Astrocyte (in vitro differentiated cells and primary cell): ENCODE data around the gene CTNNA3. TPM values are rescaled to one million over a fixed set of nuclear protein-coding genes. Genes with fewer than 3 reads are reported as not detected.

Source experiments
- DNase-seq: peaks from one replicate; pipeline ENCODE4 v3.0.0-alpha.2; 2010; ENCODE audit warnings: low read depth
- FAIRE-seq: peaks from 2 replicates; lab custom pipeline; 2011; peaks lifted over from hg19 to GRCh38; lab: Jason Lieb, UNC
- H2AFZ ChIP-seq: 2 replicates; pipeline ENCODE4 v1.6.0; 2012; ENCODE audit warnings: low read depth, low read length, inconsistent platforms
- H3K27ac ChIP-seq: 2 replicates; pipeline ENCODE4 v1.5.1; 2011; ENCODE audit warnings: low read depth, low read length, inconsistent platforms
- H3K27me3 ChIP-seq: 2 replicates; pipeline ENCODE4 v1.6.0; 2011; ENCODE audit warnings: low read length, inconsistent platforms; ENCODE audit not compliant: insufficient read depth
- H3K36me3 ChIP-seq: 2 replicates; pipeline ENCODE4 v1.5.1; 2011; ENCODE audit warnings: low read length, inconsistent platforms; ENCODE audit not compliant: insufficient read depth
- H3K4me1 ChIP-seq: 2 replicates; pipeline ENCODE4 v1.5.1; 2011; ENCODE audit warnings: low read length, inconsistent platforms; ENCODE audit not compliant: insufficient read depth
- H3K4me2 ChIP-seq: 2 replicates; pipeline ENCODE4 v1.6.0; 2012; ENCODE audit warnings: low read length, inconsistent platforms
- H3K4me3 ChIP-seq: 2 replicates; pipeline ENCODE4 v1.5.1; 2011; ENCODE audit warnings: low read depth, mild to moderate bottlenecking, low read length, inconsistent platforms; ENCODE audit not compliant: insufficient read depth
- H3K79me2 ChIP-seq: 2 replicates; pipeline ENCODE4 v1.6.0; 2012; ENCODE audit warnings: mild to moderate bottlenecking, low read length, inconsistent platforms; ENCODE audit not compliant: insufficient read depth
- H3K9ac ChIP-seq: 2 replicates; pipeline ENCODE4 v1.6.0; 2012; ENCODE audit warnings: mild to moderate bottlenecking, low read length, inconsistent platforms
- H3K9me3 ChIP-seq: 2 replicates; pipeline ENCODE4 v1.5.1; 2012; ENCODE audit warnings: low read depth, mild to moderate bottlenecking, low read length, inconsistent platforms; ENCODE audit not compliant: insufficient read depth
- H4K20me1 ChIP-seq: 2 replicates; pipeline ENCODE4 v1.6.0; 2012; ENCODE audit warnings: low read length, inconsistent platforms; ENCODE audit not compliant: insufficient read depth
- H3K27ac Mint-ChIP-seq: one replicate; pipeline ENCODE4 v1.8.0; 2021; ENCODE audit warnings: mild to moderate bottlenecking, mixed read lengths; ENCODE audit not compliant: unreplicated experiment
- H3K27me3 Mint-ChIP-seq: one replicate; pipeline ENCODE4 v1.8.0; 2021; ENCODE audit warnings: low read depth, mixed read lengths; ENCODE audit not compliant: unreplicated experiment
- H3K36me3 Mint-ChIP-seq: one replicate; pipeline ENCODE4 v1.8.0; 2021; ENCODE audit warnings: low read depth, mixed read lengths; ENCODE audit not compliant: unreplicated experiment
- H3K4me1 Mint-ChIP-seq: one replicate; pipeline ENCODE4 v1.8.0; 2021; ENCODE audit warnings: low read depth, mixed read lengths; ENCODE audit not compliant: unreplicated experiment
- H3K4me3 Mint-ChIP-seq: one replicate; pipeline ENCODE4 v1.8.0; 2021; ENCODE audit warnings: mild to moderate bottlenecking, moderate library complexity, mixed read lengths; ENCODE audit not compliant: unreplicated experiment
- H3K9me3 Mint-ChIP-seq: one replicate; pipeline ENCODE4 v1.8.0; 2021; ENCODE audit warnings: mild to moderate bottlenecking, mixed read lengths; ENCODE audit not compliant: unreplicated experiment
- EZH2 ChIP-seq: IDR thresholded peaks from 2 replicates; pipeline ENCODE4 v1.6.1; 2012; ENCODE audit warnings: mild to moderate bottlenecking, low read length, inconsistent platforms; ENCODE audit not compliant: insufficient read depth
- total RNA-seq: library from RNA; stranded (reverse); gene quantifications from 2 replicates; pipeline ENCODE4 v1.2.1, GENCODE V29; 2021
- TF ChIP-seq, protein P1 (sequence below): IDR thresholded peaks from 2 replicates; pipeline ENCODE4 v1.5.1; 2011; ENCODE audit warnings: low read depth, mild to moderate bottlenecking, inconsistent platforms, low read length, moderate library complexity; ENCODE audit not compliant: insufficient read depth

Gene CTNNA3
- total RNA-seq, 1 donor from 2014 or later: 0.73 TPM

DNA sequence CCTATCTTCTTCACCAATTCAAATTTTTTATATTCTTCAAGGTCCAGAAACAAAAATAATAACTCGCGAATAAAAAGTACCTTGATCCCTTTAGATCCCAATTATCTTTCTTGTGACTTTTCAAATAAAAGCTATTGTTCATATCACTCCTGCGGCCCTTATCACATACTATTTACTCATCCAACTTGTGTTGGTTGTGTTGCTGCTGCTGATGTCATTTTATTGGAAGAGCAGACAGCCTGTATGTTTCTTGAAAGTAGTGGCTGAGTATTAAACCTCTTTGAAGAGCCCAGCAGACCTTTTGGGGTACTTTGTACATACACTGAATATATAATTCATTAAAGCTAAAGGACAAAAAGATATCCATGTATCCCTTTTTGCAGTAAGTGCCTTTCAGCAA lies 231.7 kb downstream of the CTNNA3 start:
- H3K27me3 ChIP-seq: no peaks in the 10 kb centered on the region
- no peaks in the 10 kb centered on the region for H3K36me3 ChIP-seq
- TF ChIP-seq, protein P1, sequence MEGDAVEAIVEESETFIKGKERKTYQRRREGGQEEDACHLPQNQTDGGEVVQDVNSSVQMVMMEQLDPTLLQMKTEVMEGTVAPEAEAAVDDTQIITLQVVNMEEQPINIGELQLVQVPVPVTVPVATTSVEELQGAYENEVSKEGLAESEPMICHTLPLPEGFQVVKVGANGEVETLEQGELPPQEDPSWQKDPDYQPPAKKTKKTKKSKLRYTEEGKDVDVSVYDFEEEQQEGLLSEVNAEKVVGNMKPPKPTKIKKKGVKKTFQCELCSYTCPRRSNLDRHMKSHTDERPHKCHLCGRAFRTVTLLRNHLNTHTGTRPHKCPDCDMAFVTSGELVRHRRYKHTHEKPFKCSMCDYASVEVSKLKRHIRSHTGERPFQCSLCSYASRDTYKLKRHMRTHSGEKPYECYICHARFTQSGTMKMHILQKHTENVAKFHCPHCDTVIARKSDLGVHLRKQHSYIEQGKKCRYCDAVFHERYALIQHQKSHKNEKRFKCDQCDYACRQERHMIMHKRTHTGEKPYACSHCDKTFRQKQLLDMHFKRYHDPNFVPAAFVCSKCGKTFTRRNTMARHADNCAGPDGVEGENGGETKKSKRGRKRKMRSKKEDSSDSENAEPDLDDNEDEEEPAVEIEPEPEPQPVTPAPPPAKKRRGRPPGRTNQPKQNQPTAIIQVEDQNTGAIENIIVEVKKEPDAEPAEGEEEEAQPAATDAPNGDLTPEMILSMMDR: no peak
- TF ChIP-seq EZH2: no peak
- H3K9me3 Mint-ChIP-seq: no peaks in the 10 kb centered on the region
- no peaks in the 10 kb centered on the region for H3K9me3 ChIP-seq
- H3K4me3 ChIP-seq: no peak overlapping the region
- no peak overlapping the region for H3K4me3 Mint-ChIP-seq
- H3K36me3 Mint-ChIP-seq: no peaks in the 10 kb centered on the region
- H3K4me1 Mint-ChIP-seq: no peaks in the 10 kb centered on the region
- H2AFZ ChIP-seq: no peak overlapping the region
- no peak overlapping the region for H3K4me2 ChIP-seq
- no peaks in the 10 kb centered on the region for H3K4me1 ChIP-seq
- H3K27ac ChIP-seq: no peak overlapping the region
- H3K27ac Mint-ChIP-seq: no peak overlapping the region
- no peak for FAIRE-seq
- H3K79me2 ChIP-seq: no peaks in the 10 kb centered on the region
- H3K27me3 Mint-ChIP-seq: no peaks in the 10 kb centered on the region
- DNase-seq: no peak
- H4K20me1 ChIP-seq: no peaks in the 10 kb centered on the region
- H3K9ac ChIP-seq: no peak overlapping the region

DNA sequence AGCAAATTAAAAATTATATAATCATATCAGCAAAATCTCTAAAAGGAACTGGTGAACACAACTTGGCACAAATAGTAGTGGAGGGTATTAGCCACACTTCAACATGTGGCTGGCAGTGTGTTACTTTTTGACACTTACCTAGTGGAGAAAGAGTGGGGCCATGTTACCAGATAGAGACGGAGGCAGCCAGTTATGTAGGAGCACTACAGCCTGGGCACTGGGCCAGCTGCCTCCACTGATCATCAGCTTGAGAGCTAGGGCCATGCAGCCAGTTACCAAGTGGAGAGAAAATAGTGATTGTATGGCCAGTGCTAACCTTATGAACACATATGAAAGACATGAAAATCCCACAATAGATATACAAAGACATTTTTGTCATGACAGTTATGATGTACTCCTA lies 243.1 kb downstream of the CTNNA3 start:
- Histone ChIP-seq H3K4me1 (no peaks in the 10 kb centered on the region), H3K4me2 (no peak overlapping the region), H4K20me1 (no peaks in the 10 kb centered on the region), H3K4me3 (no peak overlapping the region), H2AFZ (no peak overlapping the region), H3K27ac (no peak overlapping the region), H3K79me2 (no peaks in the 10 kb centered on the region), H3K27me3 (no peaks in the 10 kb centered on the region), H3K9me3 (no peaks in the 10 kb centered on the region), H3K9ac (no peak overlapping the region), H3K36me3 (no peaks in the 10 kb centered on the region)
- Mint-ChIP-seq H3K27me3 (no peaks in the 10 kb centered on the region), H3K27ac (no peak overlapping the region), H3K4me3 (no peak overlapping the region), H3K9me3 (peaks cover 2% of the 10 kb centered on the region), H3K4me1 (no peaks in the 10 kb centered on the region), H3K36me3 (no peaks in the 10 kb centered on the region)
- no peak for TF ChIP-seq EZH2
- TF ChIP-seq, protein P1: no peak
- DNase-seq (no peak), FAIRE-seq (no peak)

DNA sequence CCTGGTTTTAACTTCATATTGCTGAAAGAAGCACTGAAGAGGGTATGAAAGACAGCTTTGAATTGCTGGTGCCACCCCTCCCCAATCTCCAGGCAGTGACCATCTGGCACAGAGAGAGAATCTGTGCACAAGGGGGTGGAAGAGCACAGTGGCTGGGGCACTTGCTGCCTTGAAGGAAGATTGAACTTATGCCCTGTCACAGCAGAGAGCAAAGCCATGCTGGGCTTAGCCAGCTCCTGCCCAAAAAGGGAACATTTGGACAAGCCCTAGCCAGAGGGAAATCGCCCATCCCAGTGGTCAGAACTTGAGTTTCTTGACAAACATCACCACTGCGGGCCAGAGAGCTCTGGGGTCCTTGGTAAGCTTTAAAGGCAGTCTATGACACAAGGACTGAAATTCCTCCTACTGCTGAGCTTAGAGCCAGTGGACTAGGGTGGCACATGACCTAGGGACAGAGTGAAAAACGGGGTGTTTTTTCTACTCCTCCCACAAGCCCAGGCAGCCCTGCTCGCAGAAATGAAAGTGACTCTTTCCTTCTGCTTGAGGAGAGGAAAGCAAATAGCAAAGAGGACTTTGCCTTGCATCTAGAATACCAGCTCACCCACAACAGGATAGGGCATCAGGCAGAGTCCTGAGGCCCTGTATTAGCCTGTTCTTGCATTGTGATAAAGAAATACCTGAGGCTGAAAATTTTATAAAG lies 257.2 kb downstream of the CTNNA3 start:
- Histone ChIP-seq H3K9me3 (no peaks in the 10 kb centered on the region), H3K79me2 (no peaks in the 10 kb centered on the region), H3K27ac (no peak overlapping the region), H4K20me1 (no peaks in the 10 kb centered on the region), H3K27me3 (no peaks in the 10 kb centered on the region), H3K36me3 (no peaks in the 10 kb centered on the region), H3K4me2 (no peak overlapping the region), H3K4me3 (no peak overlapping the region), H2AFZ (no peak overlapping the region), H3K9ac (no peak overlapping the region), H3K4me1 (no peaks in the 10 kb centered on the region)
- H3K27me3 Mint-ChIP-seq: no peaks in the 10 kb centered on the region
- no peaks in the 10 kb centered on the region for H3K36me3 Mint-ChIP-seq
- FAIRE-seq: no peak
- DNase-seq: no peak
- H3K4me3 Mint-ChIP-seq: no peak overlapping the region
- TF ChIP-seq, protein P1: no peak
- no peak for TF ChIP-seq EZH2
- H3K4me1 Mint-ChIP-seq: no peaks in the 10 kb centered on the region
- peaks cover 13% of the 10 kb centered on the region for H3K9me3 Mint-ChIP-seq
- H3K27ac Mint-ChIP-seq: no peak overlapping the region
